DOHH2 (cell line): ENCODE data around the gene RAB17.

Experiments used
- CTCF ChIP-seq: fragments of 200-600 bp; sonication (generic); IDR thresholded peaks from one replicate; pipeline ENCODE4 v1.5.1; 2014; ENCODE audit warnings: antibody characterized with exemption, mild to moderate bottlenecking, low read depth, low read length; ENCODE audit not compliant: poor library complexity, severe bottlenecking
- EZH2phosphoT487 ChIP-seq: fragments of 200-600 bp; sonication (generic); IDR thresholded peaks from 2 replicates; pipeline ENCODE4 v1.6.1; 2017; ENCODE audit warnings: borderline replicate concordance, mild to moderate bottlenecking, antibody characterized with exemption, low read length, moderate library complexity, mixed read lengths

- TF ChIP-seq CTCF (no peak), EZH2phosphoT487 (no peak)
These were observed 2.0 kb upstream of the RAB17 start for GRCh38 chr2:237592425-237592980.
